Mesenteric fat pad (tissue), 1 donor: ENCODE measurements around the gene ACOT8. TPM values are rescaled to one million over a fixed set of nuclear protein-coding genes. Genes with fewer than 3 reads are reported as not detected.
A peak's percentile ranks its signal among the peaks of the same experiment; 100 is the strongest.

Experiments
- DNase-seq: peaks from one replicate; pipeline ENCODE4 v3.0.0-alpha.2; 2020; ENCODE audit warnings: low spot score
- total RNA-seq: library from RNA; stranded (reverse); fragmentation: NEBNext Ultra II Directional; extraction: Animal tissue kit (Norgen Biotek cat#: 25700); gene quantifications from one replicate; pipeline ENCODE4 v1.2.1, GENCODE V29; 2021
- donor health status: DM: yes; HTN: yes; CAD: no.

Gene ACOT8
- total RNA-seq, 1 donor from 2014 or later: 14.9 TPM

DNA sequence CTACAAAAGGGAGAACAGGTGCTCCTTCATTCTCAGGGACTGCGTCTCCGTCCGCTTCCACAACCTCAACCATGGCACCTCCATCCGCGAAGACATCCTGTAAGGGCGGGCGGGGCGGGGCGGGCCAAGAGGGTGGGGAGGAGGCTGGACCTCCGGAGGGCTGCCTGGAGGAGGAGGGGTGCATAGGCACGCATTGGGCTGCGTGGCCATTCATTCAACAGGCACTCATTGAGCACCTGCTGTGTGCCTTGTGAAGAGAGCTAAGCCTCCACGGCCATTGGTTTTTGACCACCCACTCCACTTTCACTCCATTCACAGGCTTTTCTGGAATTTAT is 657 bp upstream of the ACOT8 start:
- no peak for DNase-seq

- DNase-seq: no peak
These were observed 3.7 kb downstream of the ACOT8 start for GRCh38 chr20:45853484-45853883.

- no peak for DNase-seq
These were observed 4.9 kb downstream of the ACOT8 start for GRCh38 chr20:45852326-45852725.

DNA sequence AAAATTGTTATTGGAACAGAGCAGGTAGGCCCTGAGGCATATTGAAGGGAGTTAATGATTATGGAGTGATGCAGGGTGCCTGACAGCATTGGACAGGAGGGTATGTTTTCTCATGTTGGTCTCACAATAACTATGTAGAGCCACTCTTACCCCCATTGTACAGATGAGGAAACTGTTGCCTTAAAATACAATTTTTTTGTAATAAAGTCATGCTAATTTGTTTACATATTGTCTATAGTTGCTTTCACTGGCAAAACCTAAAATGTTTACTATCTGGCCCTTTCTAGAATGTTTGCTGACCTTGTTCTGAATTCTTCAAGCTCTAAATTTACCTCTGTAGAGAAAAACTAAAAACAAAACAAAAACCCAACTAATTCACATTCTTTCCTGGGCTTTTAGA is 5.7 kb downstream of the ACOT8 start:
- no peak for DNase-seq

DNA sequence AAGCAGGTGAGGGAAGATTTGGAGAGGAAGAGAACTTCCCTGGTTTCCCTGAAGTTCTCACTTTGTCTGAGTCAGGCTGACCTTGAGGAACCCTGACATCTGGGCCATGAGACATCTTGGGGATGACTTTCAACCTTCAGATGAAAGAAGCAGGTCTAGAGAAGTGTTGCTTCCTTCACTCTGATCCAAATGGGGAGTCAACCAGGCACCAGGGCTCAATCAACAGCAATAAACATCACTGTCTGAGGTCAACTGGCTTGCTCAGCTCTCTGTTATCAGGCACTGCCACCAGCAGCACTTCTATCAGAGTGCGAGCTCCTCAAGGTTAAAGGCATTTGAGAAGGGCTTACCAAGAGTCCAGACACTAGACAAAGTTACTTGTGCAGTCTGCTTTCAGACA is 6.3 kb downstream of the ACOT8 start:
- DNase-seq: no peak

DNA sequence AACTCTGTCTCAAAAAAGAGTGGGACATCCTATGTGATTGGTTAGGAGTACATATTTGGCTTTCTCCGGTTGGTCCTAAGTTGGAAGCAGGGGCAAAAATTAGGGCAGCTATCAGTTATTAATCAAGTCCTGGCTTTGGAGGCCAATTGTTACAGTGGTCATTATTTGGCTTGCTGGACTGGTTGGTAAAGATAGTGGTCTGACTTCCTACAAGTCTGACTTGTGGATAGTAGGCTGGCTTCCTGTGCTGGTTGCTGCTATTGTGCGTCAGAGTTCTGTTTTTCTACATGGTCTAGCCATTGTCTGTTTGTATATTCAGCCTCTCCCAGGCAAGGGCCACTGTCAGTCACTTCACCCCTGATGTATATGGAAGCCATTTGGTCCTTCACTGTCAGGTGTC is 7.0 kb downstream of the ACOT8 start:
- no peak for DNase-seq

- no peak for DNase-seq
These were observed 8.1 kb downstream of the ACOT8 start for GRCh38 chr20:45848969-45849582.

DNA sequence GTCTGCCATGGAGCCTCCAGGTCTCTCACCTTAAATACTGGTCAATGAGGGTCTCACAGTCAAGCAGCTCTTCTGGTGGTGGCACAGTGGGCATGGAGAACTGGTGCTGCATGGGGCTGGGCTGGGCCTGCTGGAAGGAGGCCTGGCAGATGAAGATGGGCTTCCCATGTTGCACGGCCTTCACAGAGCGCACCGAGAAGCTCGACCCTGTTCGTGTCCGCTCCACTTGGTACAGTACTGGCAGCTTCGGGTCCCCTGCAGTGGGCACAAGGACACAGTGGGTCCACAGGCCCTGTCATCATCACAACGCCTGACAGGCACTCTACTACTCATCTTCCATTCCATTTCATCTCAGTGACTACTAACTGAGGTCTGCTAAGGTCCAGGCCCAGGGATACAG is 8.8 kb downstream of the ACOT8 start:
- DNase-seq: no peak

GRCh38 chr20:45845452-45845851 is 11.7 kb downstream of the ACOT8 start:
- DNase-seq: no peak

DNA sequence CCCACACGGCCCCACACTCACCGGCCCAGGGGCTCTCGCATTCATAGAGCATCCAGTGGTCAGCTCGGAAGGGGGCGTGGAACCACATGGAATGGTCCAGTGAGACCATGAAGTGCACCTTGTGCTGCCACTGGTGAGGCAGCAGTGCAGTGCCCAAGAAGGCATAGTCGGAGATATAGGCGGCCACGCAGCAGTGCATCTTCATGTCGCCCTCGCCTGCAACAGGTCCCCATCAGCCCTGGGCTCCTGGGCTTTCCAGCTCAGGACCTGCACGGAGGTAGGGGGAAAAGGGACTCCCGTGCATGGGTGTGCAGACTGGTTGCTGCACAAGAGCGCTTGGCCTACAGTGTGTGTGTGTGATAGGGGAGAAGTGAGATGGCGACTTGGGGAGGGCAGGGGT is 13.7 kb downstream of the ACOT8 start:
- no peak for DNase-seq

- DNase-seq: no peak
These were observed 14.9 kb downstream of the ACOT8 start for GRCh38 chr20:45842169-45842812.

- no peak for DNase-seq
These were observed 15.6 kb downstream of the ACOT8 start for GRCh38 chr20:45841407-45842129.

GRCh38 chr20:45840700-45841198 is 16.4 kb downstream of the ACOT8 start:
- no peak for DNase-seq

DNA sequence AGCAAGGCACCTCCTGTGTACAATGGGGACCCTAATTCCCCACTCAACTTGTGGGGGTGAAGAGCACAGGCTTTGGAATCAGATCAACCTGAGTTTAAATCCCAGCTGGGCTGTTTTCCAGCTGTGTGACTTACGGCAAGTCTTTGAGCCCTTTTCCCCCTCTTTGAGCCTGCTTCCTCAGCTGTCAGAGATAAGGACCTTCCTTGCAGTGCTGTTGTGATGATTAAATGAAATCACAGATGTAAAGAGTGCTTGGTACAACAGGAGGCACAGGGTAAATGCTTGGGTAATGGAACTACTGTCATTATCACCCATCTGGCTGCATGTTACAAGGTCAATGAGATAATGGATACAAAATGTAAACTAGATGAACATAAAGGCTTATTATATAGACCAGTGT is 20.4 kb downstream of the ACOT8 start:
- no peak for DNase-seq

DNA sequence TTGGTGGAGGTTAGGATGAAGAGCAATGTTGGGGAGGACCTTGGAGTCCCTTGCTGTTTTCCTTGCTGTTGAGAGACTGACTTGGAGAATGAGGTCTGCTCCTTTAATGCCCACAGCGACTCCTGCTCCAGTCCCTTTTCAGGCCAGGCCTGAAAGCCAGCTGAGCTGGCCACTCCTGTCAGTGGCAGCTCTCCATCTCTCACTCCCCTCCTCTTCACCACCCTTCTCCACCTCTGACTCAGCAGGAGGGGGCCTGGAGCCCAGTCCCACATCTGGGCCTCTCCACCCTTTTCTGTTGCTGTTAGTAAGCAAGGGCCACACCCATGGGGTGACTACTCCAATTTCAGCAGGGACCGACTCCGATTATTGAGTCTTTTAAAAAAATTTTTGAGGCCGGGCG is 21.4 kb downstream of the ACOT8 start:
- no peak for DNase-seq

GRCh38 chr20:45835329-45835765 is 21.8 kb downstream of the ACOT8 start:
- no peak for DNase-seq

GRCh38 chr20:45834797-45835161 is 22.4 kb downstream of the ACOT8 start:
- DNase-seq: no peak

DNA sequence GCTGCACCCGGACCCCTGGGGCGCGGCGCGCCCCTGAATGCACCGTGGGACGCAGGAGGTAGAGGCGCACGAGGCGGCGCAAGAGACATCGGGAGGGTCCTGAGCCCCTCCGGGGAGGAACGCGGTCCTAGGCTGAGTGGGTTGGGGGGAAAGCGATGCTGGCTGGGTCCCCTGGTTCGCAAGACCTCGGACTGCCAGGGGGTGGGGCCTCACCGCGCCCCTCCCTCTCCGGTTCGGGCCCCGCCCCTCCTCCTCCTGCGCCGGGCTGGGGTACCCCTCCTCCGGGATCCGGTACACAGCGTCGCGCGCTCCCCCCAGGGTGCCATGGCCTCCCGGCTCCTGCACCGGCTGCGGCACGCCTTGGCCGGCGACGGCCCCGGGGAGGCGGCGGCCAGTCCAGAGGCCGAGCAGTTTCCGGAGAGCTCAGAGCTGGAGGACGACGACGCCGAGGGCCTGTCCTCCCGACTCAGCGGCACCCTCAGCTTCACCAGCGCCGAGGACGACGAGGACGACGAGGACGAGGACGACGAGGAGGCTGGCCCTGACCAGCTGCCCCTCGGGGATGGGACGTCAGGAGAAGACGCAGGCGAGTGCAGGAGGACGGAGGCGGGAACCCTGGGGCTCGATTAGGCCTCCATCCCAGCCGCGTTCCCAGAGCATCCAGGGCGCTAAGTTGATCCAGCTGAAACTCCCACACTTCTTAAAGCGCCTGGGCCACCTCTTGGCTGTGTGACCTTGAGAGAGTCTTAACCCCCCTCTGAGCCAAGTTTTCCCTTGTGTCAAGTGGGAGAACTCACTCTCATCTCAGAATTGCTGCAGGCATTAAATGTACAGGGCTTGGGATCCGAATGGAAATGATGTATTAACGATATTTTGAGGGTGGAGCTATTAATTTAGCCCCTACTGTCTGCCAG is 23.1 kb downstream of the ACOT8 start:
- no peak for DNase-seq

DNA sequence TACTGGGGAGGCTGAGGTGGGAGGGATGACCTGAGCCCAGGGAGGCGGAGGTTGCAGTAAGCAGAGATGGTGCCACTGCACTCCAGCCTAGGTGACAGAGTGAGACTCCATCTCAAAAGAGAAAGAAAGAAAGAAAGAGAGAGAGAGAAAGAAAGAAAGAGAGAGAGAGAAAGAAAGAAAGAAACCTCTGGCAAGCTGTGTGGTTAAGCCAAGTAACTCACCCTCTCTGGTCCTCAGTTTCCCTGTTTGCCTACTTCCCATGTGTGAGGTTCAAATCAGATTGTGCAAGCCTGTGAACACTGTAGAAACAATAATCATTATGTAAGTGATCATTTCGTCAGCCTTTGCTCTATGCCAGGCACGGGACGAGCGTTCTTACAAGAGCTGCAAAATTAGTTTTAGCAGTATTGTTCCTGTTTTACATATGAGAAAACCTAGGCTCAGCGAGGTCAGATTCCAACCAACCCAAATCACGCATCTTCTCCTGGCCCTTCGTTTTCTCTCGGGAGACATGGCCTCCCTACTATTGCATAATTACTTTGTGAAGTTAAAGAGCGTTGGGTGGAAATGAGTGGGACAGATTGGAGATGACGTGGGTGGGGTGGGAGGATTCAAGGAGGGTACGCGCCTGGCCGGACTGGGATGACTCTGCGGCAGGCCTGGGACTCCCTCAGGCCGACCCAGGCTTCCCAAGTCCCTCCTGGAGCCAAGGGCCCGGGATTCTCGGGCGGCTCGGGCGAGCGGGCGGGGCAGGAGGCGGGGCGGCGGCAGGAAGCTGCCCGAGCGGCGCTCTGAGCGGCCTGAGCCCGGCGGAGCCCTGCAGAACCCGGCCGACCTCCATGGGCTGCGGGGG is 23.9 kb downstream of the ACOT8 start, which contains the start of gene SNX21:
Gene SNX21 (plus strand): TSS at position 770 of the 853 bp plus-strand sequence. CDS start 121 bp downstream, outside the sequence.
- peak; percentile 94 for DNase-seq

DNA sequence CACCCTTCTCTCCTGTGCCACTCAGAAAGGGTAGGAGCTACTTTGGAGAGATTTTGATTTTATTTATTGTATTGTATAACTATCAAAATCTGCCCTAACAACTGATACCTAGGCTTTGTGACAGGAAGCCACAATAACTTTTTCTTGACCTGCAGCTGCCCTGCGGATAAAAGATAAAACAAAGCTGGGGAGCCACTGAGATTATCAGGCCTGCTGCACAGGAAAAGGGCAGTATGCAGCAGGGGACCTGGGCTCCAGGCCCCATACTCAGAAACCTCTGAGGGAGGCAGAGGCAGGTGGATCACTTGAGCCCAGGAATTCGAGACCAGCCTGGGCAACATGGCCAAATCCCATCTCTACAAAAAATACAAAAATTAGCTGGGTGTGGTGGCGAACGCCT is 24.6 kb downstream of the ACOT8 start:
- no peak for DNase-seq
